GM13976 (cell line): ENCODE results near the gene MIOS.

Experiments used
- DNase-seq: peaks from one replicate; pipeline ENCODE4 v3.0.0; 2012; ENCODE audit warnings: low spot score
- CTCF ChIP-seq: IDR thresholded peaks from 2 replicates; pipeline ENCODE4 v1.5.1; 2012; ENCODE audit warnings: borderline replicate concordance, mild to moderate bottlenecking; ENCODE audit not compliant: insufficient read depth; ENCODE audit errors: extremely low read depth, missing control alignments, control extremely low read depth
- in situ Hi-C: fragments of 300-500 bp; cut with MboI; formaldehyde crosslinking; loops from one replicate; pipeline ENCODE4 v1.12.0; 2022; ENCODE audit warnings: low sequenced_read_pairs, mixed read lengths, inconsistent platforms; ENCODE audit not compliant: unreplicated experiment

The MIOS gene

GRCh38 chr7:7613210-7613609 is 46.5 kb downstream of the MIOS start:
- in situ Hi-C loops = no loop called here
- no peak for DNase-seq
- TF ChIP-seq CTCF = no peak

- DNase-seq = no peak
- TF ChIP-seq CTCF = no peak
- in situ Hi-C loops = no loop called here
Observed at GRCh38 chr7:7614018-7614741, 47.5 kb downstream of the MIOS start.

GRCh38 chr7:7617550-7617949 is 50.9 kb downstream of the MIOS start:
- TF ChIP-seq CTCF = no peak
- DNase-seq = no peak
- in situ Hi-C loops = no loop called here

- in situ Hi-C loops = no loop called here
- DNase-seq = no peak
- no peak for TF ChIP-seq CTCF
Observed at GRCh38 chr7:7618410-7618809, 51.7 kb downstream of the MIOS start.

GRCh38 chr7:7620236-7620635 is 53.6 kb downstream of the MIOS start:
- DNase-seq = no peak
- TF ChIP-seq CTCF = no peak
- in situ Hi-C loops = no loop called here

GRCh38 chr7:7620644-7621210 is 54.0 kb downstream of the MIOS start:
- in situ Hi-C loops = no loop called here
- TF ChIP-seq CTCF = no peak
- no peak for DNase-seq

- no peak for TF ChIP-seq CTCF
- no peak for DNase-seq
- in situ Hi-C loops = no loop called here
Observed at GRCh38 chr7:7628476-7628875, 61.8 kb downstream of the MIOS start.
